C4-2B (cell line): Measurements from ENCODE around the gene ANKS6.

Source experiments
- H3K27ac ChIP-seq: fragments of 450-650 bp; 2 replicates; pipeline ENCODE4 v1.5.1; 2017
- ZFX ChIP-seq: fragments of 450-650 bp; IDR thresholded peaks from 2 replicates; pipeline ENCODE4 v1.6.1; 2017
- TF ChIP-seq, protein P1 (sequence below): fragments of 450-650 bp; conservative IDR thresholded peaks from 2 replicates; pipeline ENCODE4 v1.5.1; 2017; ENCODE audit warnings: mild to moderate bottlenecking

Gene ANKS6

DNA sequence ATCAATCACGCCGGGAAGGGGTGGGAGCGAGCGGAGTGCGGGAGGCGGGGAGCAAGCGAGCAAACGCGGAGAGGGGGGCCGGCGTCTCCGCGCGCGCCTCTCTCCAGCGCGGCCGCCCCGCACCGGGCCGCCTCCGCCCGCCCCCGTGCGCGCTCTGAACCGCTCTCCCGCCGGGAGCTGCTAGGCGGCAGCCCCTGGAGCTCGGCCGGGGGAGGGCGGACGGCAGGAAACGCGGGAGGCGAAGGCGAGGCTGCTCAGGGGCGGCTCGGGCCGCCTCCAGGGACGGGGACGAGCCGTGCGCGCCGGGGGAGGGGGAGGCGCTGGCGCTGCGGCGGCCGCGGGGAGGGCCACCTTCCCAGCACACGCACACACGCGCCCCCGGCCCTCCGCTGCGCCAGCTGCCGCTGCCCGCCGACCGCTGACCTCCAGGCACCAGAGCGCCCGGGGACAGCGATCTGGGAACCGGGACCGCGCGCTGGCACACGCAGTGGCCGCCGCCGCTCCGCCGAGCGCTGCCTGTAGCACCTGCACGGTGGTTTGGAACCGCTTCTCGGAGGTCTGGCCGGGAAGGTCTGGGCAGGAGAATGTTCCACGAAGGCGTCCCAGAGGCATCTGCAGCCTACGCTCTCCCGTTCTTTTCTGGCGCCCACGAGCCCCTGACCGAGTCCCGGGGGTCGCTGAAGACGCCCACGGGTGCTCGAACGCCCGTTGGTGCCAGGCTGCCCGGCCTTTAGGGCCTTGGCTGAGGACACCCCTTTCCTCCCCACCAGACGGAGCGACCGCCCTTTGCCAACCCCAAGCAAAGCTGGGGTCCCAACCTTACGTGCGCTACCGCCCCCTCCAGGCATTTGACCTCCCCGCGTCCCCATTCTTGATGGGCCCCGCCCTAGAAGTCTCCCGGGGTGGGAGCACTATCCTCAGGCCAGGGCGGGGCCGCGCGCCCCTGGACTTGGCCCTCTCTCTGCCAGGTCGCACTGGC lies 87.1 kb downstream of the ANKS6 start, which contains the start of gene GABBR2:
Gene GABBR2 (minus strand): TSS at position 3 of the 979 bp plus-strand sequence. CDS start 198 bp downstream, outside the sequence.
- no peak within 1 kb of the TSS for H3K27ac ChIP-seq
- no peak for TF ChIP-seq ZFX
- TF ChIP-seq, protein P1, sequence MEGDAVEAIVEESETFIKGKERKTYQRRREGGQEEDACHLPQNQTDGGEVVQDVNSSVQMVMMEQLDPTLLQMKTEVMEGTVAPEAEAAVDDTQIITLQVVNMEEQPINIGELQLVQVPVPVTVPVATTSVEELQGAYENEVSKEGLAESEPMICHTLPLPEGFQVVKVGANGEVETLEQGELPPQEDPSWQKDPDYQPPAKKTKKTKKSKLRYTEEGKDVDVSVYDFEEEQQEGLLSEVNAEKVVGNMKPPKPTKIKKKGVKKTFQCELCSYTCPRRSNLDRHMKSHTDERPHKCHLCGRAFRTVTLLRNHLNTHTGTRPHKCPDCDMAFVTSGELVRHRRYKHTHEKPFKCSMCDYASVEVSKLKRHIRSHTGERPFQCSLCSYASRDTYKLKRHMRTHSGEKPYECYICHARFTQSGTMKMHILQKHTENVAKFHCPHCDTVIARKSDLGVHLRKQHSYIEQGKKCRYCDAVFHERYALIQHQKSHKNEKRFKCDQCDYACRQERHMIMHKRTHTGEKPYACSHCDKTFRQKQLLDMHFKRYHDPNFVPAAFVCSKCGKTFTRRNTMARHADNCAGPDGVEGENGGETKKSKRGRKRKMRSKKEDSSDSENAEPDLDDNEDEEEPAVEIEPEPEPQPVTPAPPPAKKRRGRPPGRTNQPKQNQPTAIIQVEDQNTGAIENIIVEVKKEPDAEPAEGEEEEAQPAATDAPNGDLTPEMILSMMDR: no peak

DNA sequence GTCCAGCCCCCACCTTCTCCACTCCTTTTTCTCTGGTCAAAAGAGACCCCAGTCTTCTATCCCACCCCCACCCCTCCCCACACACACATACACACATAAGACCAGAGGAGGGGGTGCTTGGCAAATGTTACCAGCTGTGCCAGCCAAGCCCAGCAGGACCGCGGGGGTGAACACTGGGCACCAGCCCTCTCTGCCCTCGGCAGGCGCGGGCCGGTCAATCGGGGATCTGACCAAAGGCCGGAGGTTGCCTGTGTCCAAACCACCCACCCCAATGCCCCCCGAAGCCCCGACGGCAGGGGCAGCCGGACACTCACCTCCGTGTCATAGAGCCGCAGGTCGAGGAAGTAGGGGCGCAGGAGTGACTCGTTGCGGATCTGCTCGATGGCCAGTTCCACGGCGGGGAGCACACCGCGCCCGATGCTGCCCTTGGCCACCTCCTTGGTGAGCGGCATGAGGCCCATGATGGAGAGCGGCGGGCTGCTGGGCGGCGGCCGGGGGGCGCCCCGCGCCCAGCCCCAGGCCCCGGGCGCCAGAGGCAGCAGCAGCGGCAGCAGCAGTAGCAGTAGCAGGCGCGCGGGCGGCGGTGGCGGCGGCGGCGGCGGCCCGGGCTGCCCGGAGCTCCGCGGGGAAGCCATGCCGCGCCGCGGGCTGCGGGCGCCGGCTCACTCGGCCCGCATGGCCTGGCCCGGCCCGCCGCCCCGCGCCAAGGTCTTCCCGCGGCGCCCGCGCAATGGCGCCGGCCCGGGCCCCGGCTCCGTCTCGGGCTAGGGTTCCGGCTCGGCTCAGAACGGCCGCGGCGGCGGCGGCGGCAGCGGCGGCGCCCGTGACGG lies 88.0 kb downstream of the ANKS6 start:
- H3K27ac ChIP-seq: no peak overlapping the region
- no peak for TF ChIP-seq ZFX
- TF ChIP-seq, protein P1: no peak

DNA sequence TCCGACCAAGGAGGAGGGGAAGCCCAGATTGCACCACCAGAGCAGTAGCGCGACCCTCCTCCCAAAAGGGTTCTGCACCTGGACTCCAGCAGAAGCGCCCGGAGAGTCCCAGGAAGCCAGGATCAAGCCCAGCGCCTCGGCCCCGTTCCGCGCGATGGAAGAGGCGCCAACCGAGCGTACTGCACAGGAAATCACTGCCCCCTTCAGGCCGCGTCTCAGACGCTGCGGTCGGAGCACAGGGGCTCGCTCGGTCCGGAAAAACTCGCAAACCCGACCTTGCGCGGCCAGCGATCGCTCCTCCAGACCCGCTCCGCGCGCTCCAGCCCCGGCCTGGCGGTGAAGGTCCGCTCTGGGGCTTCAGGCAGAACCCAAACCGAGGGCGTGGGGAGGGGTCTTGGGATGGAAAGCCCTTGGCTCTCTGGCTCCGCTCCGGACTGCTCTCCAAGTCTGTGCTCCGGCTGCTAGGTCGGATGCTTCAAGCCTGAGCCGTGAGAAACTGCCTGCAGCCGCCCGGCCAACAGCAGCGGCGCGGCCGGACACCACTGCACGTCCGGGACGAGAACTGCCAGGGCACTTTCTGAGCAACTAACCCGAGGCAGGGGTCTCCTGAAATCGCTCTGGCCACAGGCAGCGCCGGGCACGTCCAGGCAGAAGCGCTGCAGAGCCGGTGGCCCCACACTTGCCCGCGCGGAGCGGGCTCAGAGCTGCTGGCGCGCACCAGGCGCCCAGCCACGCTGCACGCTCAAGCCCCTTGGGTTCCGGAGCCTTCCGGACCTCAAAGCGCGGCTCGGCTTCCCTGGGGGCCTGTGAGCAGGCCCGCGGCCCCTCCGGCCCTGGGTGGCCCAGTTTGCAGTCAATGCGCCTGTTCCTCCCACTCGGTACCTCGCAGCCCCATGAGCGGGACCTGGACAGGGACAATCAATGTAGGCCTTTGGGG lies 88.9 kb downstream of the ANKS6 start:
- TF ChIP-seq ZFX: no peak
- TF ChIP-seq, protein P1: peak; percentile 80

DNA sequence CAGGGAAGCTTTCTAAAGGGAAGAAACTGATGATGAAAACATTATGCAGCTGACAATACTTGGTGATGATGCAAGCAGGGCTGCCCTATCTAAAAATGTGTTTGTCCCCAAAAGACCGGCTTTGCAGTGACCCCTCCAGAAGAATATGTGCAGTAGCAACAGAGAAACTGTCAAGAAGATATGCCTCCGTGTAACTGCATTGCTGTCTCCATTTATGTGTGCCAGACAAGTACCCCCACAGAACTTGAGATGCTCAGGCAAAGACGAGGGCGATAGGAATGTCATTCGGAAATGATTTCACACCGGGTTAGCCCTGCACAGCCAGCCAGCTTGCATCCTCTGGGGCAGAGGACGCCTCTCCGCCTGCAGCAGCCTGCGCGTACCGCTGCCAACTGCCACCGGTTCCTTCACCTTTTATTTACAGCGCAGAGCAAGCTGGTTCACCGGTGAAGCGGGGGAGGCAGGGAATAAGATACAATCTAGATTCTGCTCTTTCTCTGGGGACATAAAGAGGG lies 89.6 kb downstream of the ANKS6 start:
- H3K27ac ChIP-seq: no peak overlapping the region
- TF ChIP-seq, protein P1: no peak
- TF ChIP-seq ZFX: no peak

More for the DNA sequence above, 88.9 kb downstream of the ANKS6 start:
- H3K27ac ChIP-seq: no peak overlapping the region

DNA sequence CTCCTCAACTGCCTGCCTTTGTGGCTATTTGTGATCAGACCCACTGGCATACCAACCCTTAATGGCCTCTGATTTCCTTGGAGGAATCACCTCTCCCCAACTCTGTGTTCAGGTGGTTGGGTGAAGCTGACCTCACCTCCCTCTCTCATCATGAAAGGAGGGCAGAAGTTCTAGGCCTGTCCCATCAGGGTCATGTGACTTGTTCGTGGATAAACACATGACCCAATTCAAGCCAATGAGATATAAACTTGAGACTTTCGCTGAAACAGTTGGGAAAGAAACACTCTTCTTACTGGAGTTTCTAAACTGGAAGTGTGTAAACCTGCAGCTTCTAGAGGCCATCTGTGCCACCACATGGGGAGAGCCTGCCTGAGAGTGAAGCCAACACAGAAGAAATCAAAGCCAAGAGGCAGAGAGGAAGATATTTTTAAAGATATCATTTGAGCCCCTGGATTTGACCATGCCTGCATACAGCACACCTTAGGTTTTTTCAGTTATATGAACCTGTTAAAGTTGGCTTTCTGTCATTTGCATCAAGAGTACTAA lies 93.4 kb downstream of the ANKS6 start:
- H3K27ac ChIP-seq: no peak overlapping the region
- TF ChIP-seq, protein P1: no peak

DNA sequence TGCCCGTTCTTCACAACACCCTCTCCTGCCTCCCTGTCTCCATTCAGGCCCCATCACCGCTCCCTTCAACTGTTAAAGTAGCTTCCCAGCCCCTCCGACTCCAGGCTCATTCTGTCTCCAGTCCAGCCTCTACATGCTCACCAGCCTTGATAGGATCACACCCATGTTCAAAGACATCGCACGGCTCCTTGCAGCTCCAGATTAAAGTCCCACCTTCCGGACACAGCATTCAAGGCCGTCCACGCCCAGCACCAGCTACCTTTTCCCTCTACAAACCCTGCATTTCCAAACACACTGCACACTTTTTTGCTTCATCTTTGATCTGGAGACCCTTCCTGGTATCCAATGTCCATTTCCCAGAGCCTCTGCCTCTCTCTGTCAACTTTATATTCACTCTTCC lies 94.0 kb downstream of the ANKS6 start:
- no peak for TF ChIP-seq ZFX
- TF ChIP-seq, protein P1: no peak
- H3K27ac ChIP-seq: no peak overlapping the region
